ENCODE measurements around the gene CHMP4A.

CHMP4A gene

DNA sequence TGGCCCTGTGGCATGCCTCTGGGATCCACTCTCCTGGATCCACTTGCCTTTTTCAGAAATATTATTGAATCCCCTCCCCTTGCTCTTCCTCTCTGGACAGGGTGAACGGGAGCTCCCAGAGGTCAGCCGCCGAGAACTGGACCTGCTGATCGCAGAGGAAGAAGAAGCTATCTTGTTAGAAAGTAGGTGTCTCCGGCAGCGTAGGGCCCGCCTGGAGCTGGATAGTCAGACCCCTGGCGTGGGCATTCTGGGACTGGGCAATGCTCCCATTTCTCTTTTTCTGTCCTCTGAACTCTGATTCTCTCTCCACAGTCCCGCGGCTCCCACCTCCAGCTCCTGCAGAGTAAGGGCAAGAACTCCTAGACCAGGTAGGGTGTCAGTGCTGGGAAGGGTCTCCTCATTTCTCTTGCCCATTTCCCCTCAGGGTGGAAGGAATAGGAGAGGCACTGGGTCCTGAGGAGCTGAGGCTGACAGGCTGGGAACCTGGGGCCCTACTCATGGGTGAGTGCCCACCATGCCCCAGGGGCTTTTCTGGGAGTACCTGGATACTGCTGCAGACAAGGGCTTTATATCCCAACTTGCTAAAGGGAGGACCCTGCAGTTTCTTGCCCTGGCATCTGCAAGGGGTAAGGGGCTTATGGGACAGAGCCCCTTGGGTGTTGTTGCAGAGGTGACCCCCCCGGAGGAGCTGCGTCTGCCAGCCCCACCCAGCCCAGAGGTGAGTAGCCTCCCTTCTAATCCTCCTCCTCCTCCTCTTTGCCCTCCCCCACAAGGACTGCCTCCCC, 36.1 kb downstream of the CHMP4A start:
- DNase-seq: no peak

DNA sequence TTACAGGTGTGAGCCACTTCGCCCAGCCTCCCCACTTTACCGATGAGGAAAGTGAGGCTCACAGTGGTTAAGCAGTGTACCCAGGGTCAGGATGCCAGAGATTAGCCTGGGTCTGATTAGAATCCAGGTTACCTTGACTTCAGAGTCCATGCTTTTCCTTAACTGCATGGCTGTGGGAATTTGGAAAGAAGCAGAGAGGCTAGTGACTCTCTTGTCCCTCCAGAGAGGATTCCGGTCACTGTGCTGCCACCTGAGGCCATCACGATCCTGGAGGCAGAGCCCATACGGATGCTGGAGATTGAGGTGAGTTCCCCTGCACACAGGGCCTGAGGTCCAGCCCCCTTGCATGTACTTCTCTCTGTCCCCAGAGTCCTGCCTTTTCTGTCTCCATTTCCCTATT, 36.7 kb downstream of the CHMP4A start:
- DNase-seq: no peak

DNA sequence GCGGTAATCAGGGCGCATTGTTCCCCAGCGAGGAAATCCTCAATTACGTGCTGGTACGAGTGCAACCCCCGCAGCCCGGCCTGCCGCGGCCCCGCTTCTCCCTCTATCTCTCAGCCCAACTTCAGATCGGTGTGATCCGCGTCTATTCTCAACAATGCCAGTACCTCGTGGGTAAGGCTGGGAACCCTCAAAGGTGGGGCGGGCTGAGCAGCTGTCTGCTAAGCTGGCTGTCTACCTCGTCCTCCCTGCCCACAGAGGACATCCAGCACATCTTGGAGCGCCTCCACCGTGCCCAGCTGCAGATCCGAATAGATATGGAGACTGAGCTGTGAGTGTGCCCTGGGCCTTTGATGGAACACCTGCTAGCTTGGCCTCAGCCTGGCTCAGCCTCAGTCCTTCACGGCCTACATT, 40.4 kb downstream of the CHMP4A start:
- no peak for DNase-seq

DNA sequence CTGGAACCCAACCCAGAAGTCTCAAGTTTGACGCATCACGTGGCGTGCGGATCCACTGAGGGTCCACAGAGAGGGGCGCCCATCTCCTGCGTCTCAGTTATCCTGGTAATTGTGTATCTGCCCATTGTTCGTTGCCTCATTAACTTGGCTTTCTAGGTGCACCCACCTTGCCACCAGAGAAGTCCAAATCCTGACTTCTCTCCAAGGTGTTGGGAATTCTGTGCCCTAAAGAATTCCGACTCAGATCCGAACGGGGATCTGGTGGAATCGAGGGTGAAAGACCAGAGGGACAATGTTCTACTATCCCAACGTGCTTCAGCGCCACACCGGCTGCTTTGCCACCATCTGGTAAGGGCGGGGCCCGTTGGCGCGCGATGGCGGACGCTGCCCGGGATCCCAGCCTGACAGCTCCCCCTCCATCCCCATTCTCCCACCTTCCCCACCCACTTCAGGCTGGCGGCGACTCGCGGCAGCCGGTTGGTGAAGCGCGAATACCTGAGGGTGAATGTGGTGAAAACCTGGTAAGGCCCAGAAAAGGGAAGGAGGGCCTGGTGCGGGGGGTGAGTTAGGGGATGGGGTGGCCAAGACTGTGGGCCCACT, 40.9 kb downstream of the CHMP4A start:
- DNase-seq: no peak

DNA sequence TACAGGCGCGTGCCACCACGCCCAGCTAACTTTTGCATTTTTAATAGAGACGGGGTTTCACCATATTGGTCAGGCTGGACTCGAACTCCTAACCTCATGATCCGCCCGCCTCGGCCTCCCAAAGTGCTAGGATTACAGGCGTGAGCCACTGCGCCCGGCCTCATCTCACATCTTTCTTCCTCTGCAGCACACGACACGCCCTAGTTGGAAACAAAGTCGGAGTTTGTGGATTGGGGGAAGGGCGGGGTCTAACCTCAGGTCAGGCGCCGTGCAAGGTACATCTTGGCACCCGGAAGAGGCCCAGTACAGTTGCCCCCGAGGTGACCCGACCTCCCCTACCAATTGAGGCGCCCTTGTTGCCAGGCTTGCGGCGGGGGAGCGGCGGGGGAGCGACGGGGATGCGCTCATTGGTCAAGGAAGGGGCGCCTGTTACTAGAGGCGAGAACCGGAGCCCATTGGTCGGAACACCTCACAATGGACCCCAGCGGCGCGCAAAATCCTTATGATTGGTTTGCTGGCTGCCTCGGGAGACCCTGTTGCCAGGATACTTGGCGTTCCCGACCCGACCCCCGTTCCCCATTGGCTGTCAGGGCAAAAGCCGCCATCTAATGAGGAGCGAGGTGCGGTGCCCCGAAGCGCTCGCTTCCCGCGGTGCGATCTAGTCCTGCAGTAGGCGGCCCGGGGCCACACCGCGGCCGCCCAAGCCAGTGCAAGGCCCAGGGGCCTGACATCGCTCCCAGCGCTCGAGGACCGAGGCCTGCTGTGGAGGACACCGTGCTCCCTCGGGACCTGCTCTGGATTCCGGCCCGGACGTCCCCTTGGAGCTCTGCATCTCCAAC, 41.6 kb downstream of the CHMP4A start, which contains the start of gene REC8:
Gene REC8 (plus strand): TSS at position 659 of the 839 bp plus-strand sequence. CDS start 473 bp downstream, outside the sequence.
- peak; percentile 66 for DNase-seq

DNA sequence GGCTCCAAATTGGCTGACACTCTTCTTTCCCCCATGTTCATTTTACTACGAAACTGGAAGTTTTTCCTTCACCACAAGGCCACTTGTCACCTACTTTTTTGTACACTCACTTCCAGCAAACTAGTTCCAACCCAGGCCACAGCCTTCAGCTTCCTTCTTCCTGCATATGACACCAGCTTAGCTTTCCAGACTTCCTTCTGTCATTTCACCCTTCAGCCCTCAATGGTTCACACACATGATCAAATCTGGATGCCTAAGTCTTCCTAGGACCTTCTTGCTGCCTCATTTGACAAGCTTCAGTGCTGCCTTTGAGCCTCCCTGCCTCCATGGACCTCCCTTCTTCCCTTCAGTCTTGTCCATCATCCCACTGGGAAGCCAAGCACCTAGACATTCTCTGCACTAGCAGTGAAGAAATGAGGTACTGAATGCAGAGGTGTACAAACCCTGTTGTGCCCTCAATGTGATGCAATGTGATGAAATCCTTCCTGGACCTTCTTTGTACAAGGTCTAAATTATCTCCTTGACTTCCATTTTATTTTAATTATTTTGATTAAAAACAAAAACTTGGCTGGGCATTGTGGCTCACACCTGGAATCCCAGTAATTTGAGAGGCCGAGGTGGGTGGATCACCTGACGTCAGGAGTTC, 45.7 kb downstream of the CHMP4A start:
- no peak for DNase-seq

DNA sequence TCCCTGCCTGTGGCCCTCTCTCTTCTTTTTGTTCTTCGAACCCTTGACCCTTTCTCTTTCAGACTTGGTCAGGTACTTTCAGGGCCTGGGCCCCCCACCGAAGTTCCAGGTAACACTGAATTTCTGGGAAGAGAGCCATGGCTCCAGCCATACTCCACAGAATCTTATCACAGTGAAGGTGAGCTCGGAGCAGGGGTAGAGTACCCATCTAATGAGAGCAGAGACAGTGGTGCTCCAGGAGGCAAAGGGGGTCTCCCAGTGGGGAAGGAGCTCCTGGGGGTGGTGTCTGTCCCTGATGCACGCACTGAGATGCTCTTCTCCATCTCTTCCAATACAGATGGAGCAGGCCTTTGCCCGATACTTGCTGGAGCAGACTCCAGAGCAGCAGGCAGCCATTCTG, 47.5 kb downstream of the CHMP4A start:
- no peak for DNase-seq

DNA sequence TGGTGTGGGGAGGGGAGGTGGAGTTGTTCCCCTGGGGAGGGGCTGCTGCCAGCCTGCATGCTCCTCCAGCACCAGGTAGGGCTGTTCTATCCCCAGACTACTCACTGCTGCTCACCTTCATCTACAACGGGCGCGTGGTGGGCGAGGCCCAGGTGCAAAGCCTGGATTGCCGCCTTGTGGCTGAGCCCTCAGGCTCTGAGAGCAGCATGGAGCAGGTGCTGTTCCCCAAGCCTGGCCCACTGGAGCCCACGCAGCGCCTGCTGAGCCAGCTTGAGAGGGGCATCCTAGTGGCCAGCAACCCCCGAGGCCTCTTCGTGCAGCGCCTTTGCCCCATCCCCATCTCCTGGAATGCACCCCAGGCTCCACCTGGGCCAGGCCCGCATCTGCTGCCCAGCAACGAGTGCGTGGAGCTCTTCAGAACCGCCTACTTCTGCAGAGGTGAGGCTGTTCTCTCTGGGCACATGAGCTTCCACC, 48.7 kb downstream of the CHMP4A start:
- no peak for DNase-seq

DNA sequence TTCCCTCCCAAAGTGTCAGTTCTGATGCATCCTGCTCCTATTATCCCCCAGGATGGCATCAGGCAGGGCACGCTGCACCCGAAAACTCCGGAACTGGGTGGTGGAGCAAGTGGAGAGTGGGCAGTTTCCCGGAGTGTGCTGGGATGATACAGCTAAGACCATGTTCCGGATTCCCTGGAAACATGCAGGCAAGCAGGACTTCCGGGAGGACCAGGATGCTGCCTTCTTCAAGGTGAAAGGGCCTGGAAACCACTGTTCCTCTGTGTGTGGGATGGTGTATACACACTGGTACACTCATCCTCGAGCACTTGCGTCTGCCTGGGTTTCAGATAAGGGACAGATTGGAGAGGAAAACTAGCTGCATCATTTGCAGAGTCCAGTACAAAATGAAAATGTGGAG, 51.2 kb downstream of the CHMP4A start:
- no peak for DNase-seq

DNA sequence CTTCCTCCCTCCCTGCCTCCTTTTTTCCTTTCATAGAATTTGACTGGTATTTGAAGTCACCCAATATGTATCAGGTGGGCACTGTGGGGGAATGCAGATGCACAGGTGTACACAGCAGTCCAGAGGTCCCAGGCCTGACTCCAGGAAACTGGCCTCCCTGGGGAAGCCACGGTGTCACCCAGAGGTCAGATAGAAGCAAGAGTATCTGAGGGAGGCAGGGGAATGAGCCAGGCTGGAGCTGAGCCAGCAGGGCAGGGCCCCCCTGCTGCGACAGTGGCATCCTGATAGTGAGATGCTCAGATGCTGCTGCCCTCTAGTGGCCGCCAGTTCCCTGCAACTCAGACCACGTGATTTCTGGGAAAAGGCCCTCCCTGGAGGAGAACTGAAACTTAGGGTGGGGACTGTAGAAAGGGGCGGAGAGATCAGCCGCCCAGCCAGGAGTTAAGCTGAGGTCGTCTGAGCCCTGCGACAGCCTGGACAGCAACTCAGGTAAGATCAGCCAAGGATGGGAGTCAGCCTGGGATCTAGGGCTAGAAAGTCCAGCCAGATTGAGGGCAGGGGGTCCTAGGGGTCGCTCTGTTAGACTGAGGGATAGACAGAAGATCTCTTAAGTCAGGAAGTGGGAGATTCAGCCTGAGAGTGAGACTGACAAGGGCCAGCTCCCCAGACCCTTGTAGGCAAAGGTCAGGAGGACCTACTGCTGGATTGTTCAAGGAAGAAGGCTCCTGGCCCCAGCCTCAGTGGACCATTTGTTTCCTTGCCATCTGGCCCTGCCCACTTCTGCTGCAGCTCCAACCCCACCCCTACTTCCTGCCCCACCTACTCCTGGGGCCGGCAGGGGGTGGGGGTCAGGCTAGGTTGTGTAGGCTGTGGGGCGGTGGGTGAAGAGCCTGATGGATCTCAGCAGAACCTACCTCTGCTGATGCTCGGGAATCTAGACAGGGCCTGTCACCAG, 52.2 kb downstream of the CHMP4A start, which contains the start of gene IRF9:
Gene IRF9 (plus strand): TSS at position 416 of the 955 bp plus-strand sequence. CDS start 880 bp downstream, outside the sequence.
- DNase-seq: peak; percentile 89

DNA sequence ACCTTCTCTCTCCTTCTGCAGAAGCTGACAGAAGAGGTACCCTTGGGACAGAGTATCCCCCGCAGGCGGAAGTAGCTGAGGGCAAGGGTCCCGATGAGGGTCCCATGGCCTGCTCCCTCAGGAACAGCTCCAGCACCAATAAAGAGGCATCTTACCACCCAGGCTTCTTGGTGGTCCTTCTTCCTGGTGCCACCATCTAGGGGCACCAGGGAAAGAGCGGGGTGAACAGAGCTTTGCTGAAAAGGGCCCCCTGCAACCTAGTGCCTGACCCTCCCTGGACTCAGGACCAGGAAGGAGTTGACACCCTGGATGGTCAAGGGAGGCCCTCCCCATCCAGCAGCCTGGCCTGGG, 52.8 kb downstream of the CHMP4A start:
- no peak for DNase-seq

DNA sequence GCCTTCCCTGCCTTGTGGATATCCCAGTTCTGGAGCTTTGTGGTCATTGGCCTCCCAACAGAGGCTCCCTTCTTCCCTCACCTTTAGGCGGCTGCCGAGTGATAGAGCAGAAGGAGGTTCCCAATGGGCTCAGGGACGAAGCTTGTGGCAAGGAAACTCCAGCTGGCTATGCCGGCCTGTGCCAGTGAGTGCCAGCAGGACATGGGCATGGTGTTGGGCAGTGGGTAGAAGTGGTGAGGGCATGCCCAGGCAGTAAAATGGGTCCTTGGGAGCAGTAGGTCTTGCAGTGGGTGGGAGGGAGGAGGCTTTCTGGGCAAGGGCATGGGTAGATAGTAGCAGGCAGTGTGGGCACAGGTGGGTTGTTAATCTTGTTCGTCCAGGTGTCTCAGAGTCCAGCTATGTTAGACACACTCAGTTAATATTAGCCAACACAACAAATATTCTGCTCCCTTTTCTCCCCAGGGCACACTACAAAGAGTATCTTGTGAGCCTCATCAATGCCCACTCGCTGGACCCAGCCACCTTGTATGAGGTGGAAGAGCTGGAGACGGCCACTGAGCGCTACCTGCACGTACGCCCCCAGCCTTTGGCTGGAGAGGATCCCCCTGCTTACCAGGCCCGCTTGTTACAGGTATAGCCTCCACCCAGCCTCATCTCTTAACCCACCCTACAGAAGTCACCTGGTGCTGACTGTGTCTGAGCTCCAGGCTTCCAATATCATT, 53.4 kb downstream of the CHMP4A start:
- DNase-seq: no peak

Data from NCI-H1048 (cell line).